ENCODE results near the gene TCEANC2.

- TF ChIP-seq CTCF (IDR thresholded peaks at IDR 0.05): no peak
- no peak for TF ChIP-seq POLR2A (IDR thresholded peaks at IDR 0.05)
These were observed 45.7 kb downstream of the TCEANC2 start for GRCh38 chr1:54099061-54099610.

Measured in esophagus squamous epithelium (tissue), 4 donors.